ENCODE data around the gene MYO3B. TPM values are rescaled to one million over a fixed set of nuclear protein-coding genes. Genes with fewer than 3 reads are reported as not detected.

Gene MYO3B
- total RNA-seq, 1 donor from 2014 or later: 0.17 TPM

- no peaks in the 10 kb centered on the region for H3K4me1 ChIP-seq
- H3K27ac ChIP-seq: no peak overlapping the region
- H3K36me3 ChIP-seq: no peaks in the 10 kb centered on the region
- H3K9me3 ChIP-seq: no peaks in the 10 kb centered on the region
- no peaks in the 10 kb centered on the region for H3K27me3 ChIP-seq
- DNase-seq (no peak), ATAC-seq (no peak)
- H3K4me3 ChIP-seq: no peak overlapping the region
- intact Hi-C loops (cut with DNase I): no loop called here
- TF ChIP-seq CTCF (IDR thresholded peaks at IDR 0.05): no peak
These were observed 405.0 kb downstream of the MYO3B start for GRCh38 chr2:170582751-170583463.

- H3K27me3 ChIP-seq: no peaks in the 10 kb centered on the region
- H3K4me3 ChIP-seq: no peak overlapping the region
- ATAC-seq (no peak), DNase-seq (no peak)
- intact Hi-C loops (cut with DNase I): no loop called here
- H3K4me1 ChIP-seq: no peaks in the 10 kb centered on the region
- no peak overlapping the region for H3K27ac ChIP-seq
- TF ChIP-seq CTCF (IDR thresholded peaks at IDR 0.05): no peak
- H3K9me3 ChIP-seq: no peaks in the 10 kb centered on the region
- H3K36me3 ChIP-seq: no peaks in the 10 kb centered on the region
These were observed 407.1 kb downstream of the MYO3B start for GRCh38 chr2:170585067-170585466.

GRCh38 chr2:170586571-170587095 is 408.7 kb downstream of the MYO3B start:
- Histone ChIP-seq H3K4me1 (no peaks in the 10 kb centered on the region), H3K36me3 (no peaks in the 10 kb centered on the region), H3K9me3 (no peaks in the 10 kb centered on the region), H3K27ac (no peak overlapping the region), H3K4me3 (no peak overlapping the region), H3K27me3 (no peaks in the 10 kb centered on the region)
- no peak for ATAC-seq
- intact Hi-C loops (cut with DNase I): no loop called here
- no peak for TF ChIP-seq CTCF (IDR thresholded peaks at IDR 0.05)
- no peak for DNase-seq

GRCh38 chr2:170587117-170587516 is 409.2 kb downstream of the MYO3B start:
- no peak for TF ChIP-seq CTCF (IDR thresholded peaks at IDR 0.05)
- Histone ChIP-seq H3K36me3 (no peaks in the 10 kb centered on the region), H3K27ac (no peak overlapping the region)

GRCh38 chr2:170587922-170588321 is 410.0 kb downstream of the MYO3B start:
- Histone ChIP-seq H3K36me3 (no peaks in the 10 kb centered on the region), H3K4me3 (no peak overlapping the region), H3K27me3 (no peaks in the 10 kb centered on the region), H3K4me1 (no peaks in the 10 kb centered on the region), H3K27ac (no peak overlapping the region), H3K9me3 (no peaks in the 10 kb centered on the region)
- ATAC-seq (no peak), DNase-seq (no peak)
- intact Hi-C loops (cut with DNase I): no loop called here
- no peak for TF ChIP-seq CTCF (IDR thresholded peaks at IDR 0.05)

More at GRCh38 chr2:170587117-170587516, 409.2 kb downstream of the MYO3B start:
- Histone ChIP-seq H3K4me3 (no peak overlapping the region), H3K9me3 (no peaks in the 10 kb centered on the region), H3K27me3 (no peaks in the 10 kb centered on the region), H3K4me1 (no peaks in the 10 kb centered on the region)
- no peak for ATAC-seq
- intact Hi-C loops (cut with DNase I): no loop called here
- no peak for DNase-seq

Data from upper lobe of right lung (tissue), 1 donor.